RCC 7860 (cell line): ENCODE data around the gene SCN10A.

Experiments
- DNase-seq: peaks from one replicate; pipeline ENCODE4 v3.0.0-alpha.2; 2015; ENCODE audit warnings: low spot score
- FAIRE-seq: peaks from 2 replicates; lab custom pipeline; 2012; peaks lifted over from hg19 to GRCh38; lab: Jason Lieb, UNC

The SCN10A gene

GRCh38 chr3:38782148-38782547 is 33.9 kb downstream of the SCN10A start:
- DNase-seq = no peak
- no peak for FAIRE-seq

- FAIRE-seq (no peak), DNase-seq (no peak)
Observed at GRCh38 chr3:38773528-38773927, 42.5 kb downstream of the SCN10A start.

GRCh38 chr3:38763569-38763968 is 52.4 kb downstream of the SCN10A start:
- DNase-seq (no peak), FAIRE-seq (no peak)

GRCh38 chr3:38758557-38758956 is 57.5 kb downstream of the SCN10A start:
- FAIRE-seq (no peak), DNase-seq (no peak)

- FAIRE-seq = no peak
- DNase-seq = no peak
Observed at GRCh38 chr3:38757721-38758120, 58.3 kb downstream of the SCN10A start.

GRCh38 chr3:38756892-38757291 is 59.1 kb downstream of the SCN10A start:
- FAIRE-seq (no peak), DNase-seq (no peak)

GRCh38 chr3:38755130-38755529 is 60.9 kb downstream of the SCN10A start:
- FAIRE-seq = no peak

GRCh38 chr3:38746641-38747040 is 69.4 kb downstream of the SCN10A start:
- FAIRE-seq (no peak), DNase-seq (no peak)

More at GRCh38 chr3:38755130-38755529, 60.9 kb downstream of the SCN10A start:
- no peak for DNase-seq

GRCh38 chr3:38743043-38743442 is 73.0 kb downstream of the SCN10A start:
- FAIRE-seq (no peak), DNase-seq (no peak)

- DNase-seq = no peak
- no peak for FAIRE-seq
Observed at GRCh38 chr3:38742550-38742949, 73.5 kb downstream of the SCN10A start.

GRCh38 chr3:38740537-38740936 is 75.5 kb downstream of the SCN10A start:
- no peak for FAIRE-seq
- no peak for DNase-seq

- FAIRE-seq (no peak), DNase-seq (no peak)
Observed at GRCh38 chr3:38739931-38740330, 76.1 kb downstream of the SCN10A start.

GRCh38 chr3:38739396-38739689 is 76.7 kb downstream of the SCN10A start:
- DNase-seq = no peak
- no peak for FAIRE-seq

GRCh38 chr3:38738630-38739395 is 77.2 kb downstream of the SCN10A start:
- DNase-seq (no peak), FAIRE-seq (no peak)

GRCh38 chr3:38731522-38731921 is 84.5 kb downstream of the SCN10A start:
- no peak for FAIRE-seq
- no peak for DNase-seq

GRCh38 chr3:38730281-38730680 is 85.7 kb downstream of the SCN10A start:
- no peak for FAIRE-seq
- no peak for DNase-seq

- no peak for DNase-seq
- FAIRE-seq = no peak
Observed at GRCh38 chr3:38728008-38728407, 88.0 kb downstream of the SCN10A start.

- no peak for FAIRE-seq
- no peak for DNase-seq
Observed at GRCh38 chr3:38726751-38727150, 89.3 kb downstream of the SCN10A start.

GRCh38 chr3:38725726-38726419 is 90.1 kb downstream of the SCN10A start:
- DNase-seq (no peak), FAIRE-seq (no peak)

- FAIRE-seq (no peak), DNase-seq (no peak)
Observed at GRCh38 chr3:38724392-38724736, 91.7 kb downstream of the SCN10A start.

GRCh38 chr3:38723569-38724391 is 92.2 kb downstream of the SCN10A start:
- FAIRE-seq (no peak), DNase-seq (no peak)
